Esophagus squamous epithelium (tissue), 5 donors: ENCODE data around the gene KCNK2. TPM values are rescaled to one million over a fixed set of nuclear protein-coding genes. Genes with fewer than 3 reads are reported as not detected.

Experiments used
- DNase-seq: peaks from one replicate; lab custom pipeline; 2025; lab: John Stamatoyannopoulos, UW
- H3K27ac ChIP-seq, 4 donors: fragments of 200-600 bp; sonication (generic); one replicate each; pipeline ENCODE4 v1.5.1; 2016 to 2019; ENCODE audit warnings: mild to moderate bottlenecking in 1 of 4
- H3K27me3 ChIP-seq, 4 donors: fragments of 200-600 bp; sonication (generic); 1 replicate in 3 of 4; 2 replicates in 1 of 4; pipeline versions ENCODE4 v1.5.1 to v1.6.0; 2017 to 2021; ENCODE audit warnings: antibody characterized with exemption in 1 of 4
- H3K36me3 ChIP-seq, 3 donors: fragments of 200-600 bp; sonication (generic); one replicate each; pipeline ENCODE4 v1.5.1; 2016 to 2019
- H3K4me1 ChIP-seq, 3 donors: fragments of 200-600 bp; sonication (generic); one replicate each; pipeline ENCODE4 v1.5.1; 2017 to 2019
- H3K4me3 ChIP-seq, 4 donors: fragments of 200-600 bp; sonication (generic); 1 replicate in 3 of 4; 2 replicates in 1 of 4; pipeline ENCODE4 v1.5.1; 2016 to 2019; ENCODE audit warnings: mild to moderate bottlenecking in 2 of 4, moderate library complexity in 1 of 4
- H3K9me3 ChIP-seq, 3 donors: fragments of 200-600 bp; sonication (generic); one replicate each; pipeline ENCODE4 v1.5.1; 2016 to 2019
- POLR2A ChIP-seq, 4 donors: fragments of 450-650 bp; IDR thresholded peaks; one replicate each; pipeline ENCODE4 v1.6.1; 2017; ENCODE audit warnings: antibody characterized with exemption in 4 of 4, mild to moderate bottlenecking in 4 of 4, moderate library complexity in 3 of 4
- WGBS, 2 donors: methylation state at CpG; one replicate each; pipeline ENCODE4 v1.1.5; 2018; 5-methylcytosine and 5-hydroxymethylcytosine counted together
- intact Hi-C: fragments of 100-400 bp; cut with DNase I; formaldehyde crosslinking; loops from one replicate; pipeline ENCODE4 v1.15.0; 2022
- total RNA-seq, 4 donors: library from RNA; depleted of rRNA; stranded (reverse); fragments of >200 nt; gene quantifications; one replicate each; pipeline ENCODE4 v1.1.0, GENCODE V29; 2016
- TF ChIP-seq, protein P1 (sequence below), 6 experiments: fragments of 450-650 bp in 4 of 6; fragments of 200-600 bp in 2 of 6; sonication (generic) in 2 of 6; IDR thresholded peaks; one replicate each; pipeline ENCODE4 v1.5.1; 2016 to 2019; ENCODE audit warnings: antibody characterized with exemption in 6 of 6, mild to moderate bottlenecking in 4 of 6, moderate library complexity in 4 of 6
- donor health status: DM: yes; HTN: yes; CAD: no.

KCNK2 gene
- total RNA-seq, 4 donors from 2014 or later: 0.23 to 0.95 TPM; not detected in 2

DNA sequence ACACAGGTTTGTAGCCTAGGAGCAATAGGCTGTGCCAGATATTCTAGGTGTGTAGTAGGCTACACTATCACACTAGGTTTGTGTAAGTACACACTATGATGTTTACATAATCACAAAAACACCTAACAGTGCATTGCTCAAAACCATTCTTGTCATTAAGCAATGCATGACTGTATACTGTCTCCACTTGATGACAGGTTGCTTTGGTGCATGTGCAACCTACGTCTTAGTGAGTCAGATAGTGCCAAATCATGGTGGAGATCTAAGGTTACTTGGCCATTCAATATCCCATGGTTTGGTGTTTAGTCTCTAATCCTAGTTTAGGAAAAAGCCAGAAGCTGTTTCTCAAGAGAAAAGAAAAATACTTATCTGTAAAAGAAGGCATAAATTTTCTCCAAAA is 181.1 kb downstream of the KCNK2 start:
- intact Hi-C loops: no loop called here
- no peak for TF ChIP-seq POLR2A (IDR thresholded peaks at IDR 0.05)
- TF ChIP-seq, protein P1, sequence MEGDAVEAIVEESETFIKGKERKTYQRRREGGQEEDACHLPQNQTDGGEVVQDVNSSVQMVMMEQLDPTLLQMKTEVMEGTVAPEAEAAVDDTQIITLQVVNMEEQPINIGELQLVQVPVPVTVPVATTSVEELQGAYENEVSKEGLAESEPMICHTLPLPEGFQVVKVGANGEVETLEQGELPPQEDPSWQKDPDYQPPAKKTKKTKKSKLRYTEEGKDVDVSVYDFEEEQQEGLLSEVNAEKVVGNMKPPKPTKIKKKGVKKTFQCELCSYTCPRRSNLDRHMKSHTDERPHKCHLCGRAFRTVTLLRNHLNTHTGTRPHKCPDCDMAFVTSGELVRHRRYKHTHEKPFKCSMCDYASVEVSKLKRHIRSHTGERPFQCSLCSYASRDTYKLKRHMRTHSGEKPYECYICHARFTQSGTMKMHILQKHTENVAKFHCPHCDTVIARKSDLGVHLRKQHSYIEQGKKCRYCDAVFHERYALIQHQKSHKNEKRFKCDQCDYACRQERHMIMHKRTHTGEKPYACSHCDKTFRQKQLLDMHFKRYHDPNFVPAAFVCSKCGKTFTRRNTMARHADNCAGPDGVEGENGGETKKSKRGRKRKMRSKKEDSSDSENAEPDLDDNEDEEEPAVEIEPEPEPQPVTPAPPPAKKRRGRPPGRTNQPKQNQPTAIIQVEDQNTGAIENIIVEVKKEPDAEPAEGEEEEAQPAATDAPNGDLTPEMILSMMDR (IDR thresholded peaks at IDR 0.05): no peak
- Histone ChIP-seq H3K36me3 (no peaks in the 10 kb centered on the region), H3K27me3 (no peaks in the 10 kb centered on the region), H3K4me1 (no peaks in the 10 kb centered on the region), H3K4me3 (no peak overlapping the region), H3K27ac (no peak overlapping the region), H3K9me3 (no peaks in the 10 kb centered on the region)
- DNase-seq: no peak
- 60 to 67% methylated on average over 1 of the region's 1 CpG for WGBS, 2 donors

- Histone ChIP-seq H3K9me3 (no peaks in the 10 kb centered on the region), H3K27ac (no peak overlapping the region), H3K27me3 (no peaks in the 10 kb centered on the region), H3K36me3 (no peaks in the 10 kb centered on the region), H3K4me3 (no peak overlapping the region), H3K4me1 (no peaks in the 10 kb centered on the region)
- 93 to 94% methylated on average over 3 of the region's 3 CpGs for WGBS, 2 donors
- TF ChIP-seq, protein P1 (IDR thresholded peaks at IDR 0.05): no peak
- TF ChIP-seq POLR2A (IDR thresholded peaks at IDR 0.05): no peak
- DNase-seq: no peak
- intact Hi-C loops: no loop called here
Observed at GRCh38 chr1:215264649-215265048, 182.1 kb downstream of the KCNK2 start.

GRCh38 chr1:215267495-215267894 is 185.0 kb downstream of the KCNK2 start:
- H3K9me3 ChIP-seq: no peaks in the 10 kb centered on the region
- WGBS, 2 donors: 40 to 52% methylated on average over 1 of the region's 1 CpG
- no peaks in the 10 kb centered on the region for H3K27me3 ChIP-seq
- TF ChIP-seq, protein P1 (IDR thresholded peaks at IDR 0.05): no peak
- no peak for TF ChIP-seq POLR2A (IDR thresholded peaks at IDR 0.05)
- H3K36me3 ChIP-seq: no peaks in the 10 kb centered on the region
- DNase-seq: no peak
- intact Hi-C loops: no loop called here
- H3K27ac ChIP-seq: no peak overlapping the region
- H3K4me1 ChIP-seq: no peaks in the 10 kb centered on the region
- H3K4me3 ChIP-seq: no peak overlapping the region

DNA sequence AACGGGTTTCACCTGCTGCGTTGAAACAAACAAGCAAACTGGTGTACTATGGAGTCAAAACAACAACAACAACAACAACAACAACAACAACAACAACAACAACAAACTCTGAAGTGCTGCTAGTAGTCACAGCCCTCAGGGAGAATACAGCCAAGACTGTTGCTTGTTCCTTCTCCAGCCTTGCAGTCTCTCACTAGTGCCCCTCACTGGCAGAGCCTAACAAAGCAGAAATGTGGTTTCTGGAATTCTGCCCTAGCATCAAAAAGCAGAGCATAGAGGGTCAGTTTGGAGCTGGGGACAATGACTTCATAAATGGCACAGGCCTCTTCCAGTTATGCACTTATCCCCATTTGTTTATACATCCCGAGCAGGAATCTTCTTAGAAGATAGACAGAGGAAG is 187.4 kb downstream of the KCNK2 start:
- intact Hi-C loops: no loop called here
- no peak overlapping the region for H3K27ac ChIP-seq
- no peaks in the 10 kb centered on the region for H3K4me1 ChIP-seq
- no peaks in the 10 kb centered on the region for H3K9me3 ChIP-seq
- no peak for DNase-seq
- 58 to 63% methylated on average over 3 of the region's 3 CpGs for WGBS, 2 donors
- no peaks in the 10 kb centered on the region for H3K36me3 ChIP-seq
- TF ChIP-seq POLR2A (IDR thresholded peaks at IDR 0.05): no peak
- H3K4me3 ChIP-seq: no peak overlapping the region
- no peaks in the 10 kb centered on the region for H3K27me3 ChIP-seq

GRCh38 chr1:215273838-215274516 is 191.4 kb downstream of the KCNK2 start:
- no peak overlapping the region for H3K4me3 ChIP-seq
- no peak for DNase-seq
- no peaks in the 10 kb centered on the region for H3K4me1 ChIP-seq
- H3K36me3 ChIP-seq: no peaks in the 10 kb centered on the region
- TF ChIP-seq, protein P1 (IDR thresholded peaks at IDR 0.05): no peak
- no peak for TF ChIP-seq POLR2A (IDR thresholded peaks at IDR 0.05)
- 47 to 55% methylated on average over 5 of the region's 5 CpGs for WGBS, 2 donors
- H3K27me3 ChIP-seq: no peaks in the 10 kb centered on the region
- intact Hi-C loops: no loop called here
- H3K9me3 ChIP-seq: no peaks in the 10 kb centered on the region
- H3K27ac ChIP-seq: no peak overlapping the region
